Right atrium auricular region (tissue), 2 donors: Measurements from ENCODE around the gene MED25. TPM values are rescaled to one million over a fixed set of nuclear protein-coding genes. Genes with fewer than 3 reads are reported as not detected.

ENCODE experiments used
- DNase-seq: peaks from one replicate; pipeline ENCODE4 v3.0.0-alpha.2; 2019; ENCODE audit warnings: low spot score
- H3K27ac ChIP-seq, 2 donors: fragments of 200-600 bp; sonication (generic); 1 replicate in 1 of 2; 2 replicates in 1 of 2; pipeline ENCODE4 v1.5.1; 2016 to 2019
- H3K27me3 ChIP-seq, 2 donors: fragments of 200-600 bp; sonication (generic); one replicate each; pipeline versions ENCODE4 v1.5.1 to v1.6.0; 2017 to 2019
- H3K36me3 ChIP-seq: fragments of 200-600 bp; sonication (generic); one replicate; pipeline ENCODE4 v1.5.1; 2016
- H3K4me1 ChIP-seq, 2 donors: fragments of 200-600 bp; sonication (generic); one replicate each; pipeline versions ENCODE4 v1.5.1 to v1.6.0; 2017 to 2019
- H3K4me3 ChIP-seq, 2 donors: fragments of 200-600 bp; sonication (generic); 1 replicate in 1 of 2; 2 replicates in 1 of 2; pipeline ENCODE4 v1.5.1; 2017 to 2019; ENCODE audit warnings: mild to moderate bottlenecking in 1 of 2, moderate library complexity in 1 of 2
- H3K9me3 ChIP-seq, 2 donors: fragments of 200-600 bp; sonication (generic); one replicate each; pipeline ENCODE4 v1.5.1; 2019
- CTCF ChIP-seq, 2 donors: fragments of 200-600 bp; sonication (generic); IDR thresholded peaks; one replicate each; pipeline ENCODE4 v1.5.1; 2019; ENCODE audit warnings: antibody characterized with exemption in 2 of 2
- total RNA-seq, 2 donors: library from RNA; depleted of rRNA; stranded (reverse); fragments of >200 nt; gene quantifications; one replicate each; pipeline ENCODE4 v1.1.0, GENCODE V29; 2016

MED25 gene
- total RNA-seq, 2 donors from 2014 or later = 31.1 to 54.0 TPM

DNA sequence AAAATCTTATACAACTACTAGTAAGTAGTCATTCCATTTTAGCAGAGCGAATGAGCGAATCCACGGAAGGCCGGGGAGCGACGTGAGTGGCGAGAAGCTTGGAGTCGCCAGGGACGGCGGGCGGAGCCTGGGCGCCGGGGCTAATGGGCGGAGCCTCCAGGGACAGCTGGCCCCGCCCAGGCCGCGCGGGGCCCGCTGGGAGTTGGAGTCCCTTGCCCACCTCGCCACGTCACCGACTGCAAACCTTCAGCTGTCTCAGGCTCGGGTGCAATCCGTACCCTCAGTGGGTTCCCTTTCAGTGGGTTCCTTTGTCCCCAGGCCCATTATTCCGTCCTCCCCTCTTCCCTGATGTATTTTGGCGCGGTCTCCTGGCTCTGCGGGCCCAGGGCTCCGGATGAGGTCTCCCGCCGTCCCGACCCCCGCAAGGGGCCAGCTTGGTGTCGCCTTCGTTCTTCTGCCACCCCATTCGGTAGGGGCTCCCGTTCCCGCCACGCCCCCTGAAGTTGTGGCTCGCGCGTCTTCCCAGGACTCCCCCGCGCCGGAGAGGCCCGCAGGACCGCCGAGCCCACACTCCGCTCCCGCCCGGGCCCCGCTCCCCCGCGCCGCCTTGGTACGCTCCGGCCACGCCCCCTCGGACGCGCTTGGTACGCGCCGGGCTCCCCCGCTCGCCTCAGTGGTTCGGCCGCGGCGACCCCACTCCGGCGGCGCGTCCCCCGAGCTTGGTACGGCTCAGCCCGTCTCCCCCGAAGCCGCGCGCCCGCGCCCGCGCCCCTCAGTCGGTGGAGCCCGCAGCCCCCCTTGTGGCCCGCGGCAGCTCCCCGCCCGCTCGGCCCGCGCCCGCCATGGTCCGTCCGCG is 32.6 kb downstream of the MED25 start, which contains the start of gene PTOV1:
TSS of gene PTOV1 (plus strand) at position 673 of the 856 bp plus-strand sequence.
- H3K27me3 ChIP-seq = no peaks in the 10 kb centered on the region
- peaks cover 0 to 37% of the 10 kb centered on the region in 2 donors for H3K4me1 ChIP-seq
- TF ChIP-seq CTCF (IDR thresholded peaks at IDR 0.05) = no peak
- H3K36me3 ChIP-seq = peaks cover 10% of the 10 kb centered on the region
- peak; percentile 94 for DNase-seq
- H3K27ac ChIP-seq = peak within 1 kb of the TSS; percentile 99 to 100
- peak within 1 kb of the TSS; percentile 75 to 94 for H3K4me3 ChIP-seq
- no peaks in the 10 kb centered on the region for H3K9me3 ChIP-seq

- Histone ChIP-seq H3K4me1 (peaks cover 0 to 37% of the 10 kb centered on the region in 2 donors), H3K27me3 (no peaks in the 10 kb centered on the region), H3K36me3 (peaks cover 19% of the 10 kb centered on the region), H3K27ac (peak overlapping the region; percentile 99 to 100), H3K4me3 (peak overlapping the region; percentile 75 to 94), H3K9me3 (no peaks in the 10 kb centered on the region)
- no peak for DNase-seq
- no peak for TF ChIP-seq CTCF (IDR thresholded peaks at IDR 0.05)
These were observed 33.6 kb downstream of the MED25 start for GRCh38 chr19:49851456-49852259.

DNA sequence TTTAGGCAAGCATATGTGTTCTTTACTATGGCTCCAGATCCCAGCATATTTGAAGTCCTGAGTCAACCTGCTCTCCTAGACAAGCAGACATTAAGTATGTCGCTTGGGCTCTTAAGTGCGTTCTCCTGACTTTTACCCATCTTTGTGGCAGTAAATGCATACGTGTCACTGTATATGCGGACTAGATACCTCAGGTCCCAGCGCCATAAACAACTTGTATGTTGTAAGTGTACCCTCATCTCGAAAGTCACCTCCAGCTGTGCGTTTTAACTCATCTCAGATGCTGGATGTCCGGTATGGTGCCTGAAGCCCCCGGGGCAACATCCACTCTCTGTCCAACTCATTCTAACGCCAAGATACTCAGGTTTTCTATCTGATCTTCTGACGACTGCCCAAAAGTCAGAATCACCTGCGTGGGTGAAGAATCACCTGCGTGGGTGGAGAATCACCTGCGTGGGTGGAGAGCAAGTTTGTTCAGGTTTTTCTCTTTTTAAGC is 34.6 kb downstream of the MED25 start:
- H3K9me3 ChIP-seq = no peaks in the 10 kb centered on the region
- H3K36me3 ChIP-seq = peaks cover 29% of the 10 kb centered on the region
- H3K4me1 ChIP-seq = peaks cover 0 to 37% of the 10 kb centered on the region in 2 donors
- H3K27me3 ChIP-seq = no peaks in the 10 kb centered on the region
- DNase-seq = no peak
- no peak for TF ChIP-seq CTCF (IDR thresholded peaks at IDR 0.05)
- no peak overlapping the region for H3K27ac ChIP-seq
- H3K4me3 ChIP-seq = peak overlapping the region in 1 of 2 donors; percentile 94

DNA sequence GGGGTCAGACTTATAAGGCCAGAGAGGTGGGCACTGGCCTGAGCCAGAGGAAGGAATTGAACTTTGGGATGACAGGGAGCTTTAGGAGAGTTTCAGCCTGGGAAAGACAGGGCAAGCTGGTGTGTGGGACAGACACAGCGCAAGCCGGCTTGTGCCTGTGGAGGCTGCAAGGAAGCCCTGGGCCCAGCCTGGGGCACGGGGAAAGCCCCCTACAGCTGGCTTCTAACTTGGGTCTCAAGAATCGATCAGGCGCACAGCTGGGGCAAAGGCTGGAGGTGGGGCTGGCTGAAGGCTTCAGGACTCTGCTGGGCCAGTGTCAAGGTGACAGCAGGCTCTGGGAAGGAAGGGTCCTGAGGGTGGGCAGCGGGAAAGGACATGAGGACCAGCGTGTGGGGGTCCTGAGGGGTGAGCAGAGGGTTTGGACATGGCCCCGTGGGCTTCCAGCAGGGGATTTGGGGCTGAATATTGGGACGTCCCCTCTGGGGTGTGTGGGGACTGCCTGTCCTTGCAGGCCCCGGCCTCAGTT is 35.8 kb downstream of the MED25 start:
- H3K27me3 ChIP-seq = no peaks in the 10 kb centered on the region
- no peak overlapping the region for H3K4me3 ChIP-seq
- no peak for TF ChIP-seq CTCF (IDR thresholded peaks at IDR 0.05)
- peaks cover 0 to 37% of the 10 kb centered on the region in 2 donors for H3K4me1 ChIP-seq
- DNase-seq = no peak
- no peak overlapping the region for H3K27ac ChIP-seq
- peaks cover 41% of the 10 kb centered on the region for H3K36me3 ChIP-seq
- no peaks in the 10 kb centered on the region for H3K9me3 ChIP-seq

GRCh38 chr19:49854378-49855263 is 36.5 kb downstream of the MED25 start:
- DNase-seq = no peak
- no peak overlapping the region for H3K27ac ChIP-seq
- H3K4me1 ChIP-seq = peaks cover 0 to 37% of the 10 kb centered on the region in 2 donors
- TF ChIP-seq CTCF (IDR thresholded peaks at IDR 0.05) = no peak
- no peak overlapping the region for H3K4me3 ChIP-seq
- H3K36me3 ChIP-seq = peaks cover 47% of the 10 kb centered on the region
- no peaks in the 10 kb centered on the region for H3K27me3 ChIP-seq
- no peaks in the 10 kb centered on the region for H3K9me3 ChIP-seq
